Measurements from ENCODE around the gene MVK. TPM values are rescaled to one million over a fixed set of nuclear protein-coding genes. Genes with fewer than 3 reads are reported as not detected.
"Not testable (repeated sequence)": the region's sequence is repeated elsewhere in the genome, so short reads cannot be mapped to it uniquely, and the experiment has no call there.

Gene MVK
- polyA plus RNA-seq, 1 of the 3 experiments (the other 2 are of a cell fraction): 7.0 TPM

GRCh38 chr12:109601557-109601956 is 28.0 kb downstream of the MVK start:
- Histone ChIP-seq H3K79me2 (ENCODE audit: insufficient read depth) (no peaks in the 10 kb centered on the region), H3K4me1 (ENCODE audit: control insufficient read depth in 1 of 2, insufficient read depth in 2 of 2, low read depth in 1 of 2, low read length in 1 of 2) (peaks cover 0 to 44% of the 10 kb centered on the region in 2 experiments; a peak in 2 of 4 replicates), H3K9me3 (no peaks in the 10 kb centered on the region), H3K36me3 (replicated peaks in 1 of 2; ENCODE audit: control insufficient read depth in 1 of 2, insufficient read depth in 2 of 2, low read length in 1 of 2) (no peaks in the 10 kb centered on the region), H3K27ac (ENCODE audit: low read depth in 2 of 2, low read length in 1 of 2) (no peak overlapping the region), H4K20me1 (ENCODE audit: insufficient read depth) (no peaks in the 10 kb centered on the region), H3F3A (replicated peaks; ENCODE audit: insufficient read depth) (no peaks in the 10 kb centered on the region), H3K4me2 (no peak overlapping the region), H2AFZ (ENCODE audit: low read depth) (no peak overlapping the region), H3K27me3 (ENCODE audit: insufficient read depth) (no peaks in the 10 kb centered on the region), H3K4me3 (ENCODE audit: low read depth in 2 of 2, low read length in 1 of 2) (no peak overlapping the region), H3K9me2 (no peaks in the 10 kb centered on the region), H3K9ac (no peak overlapping the region)
- 85% methylated on average over 7 of the region's 8 CpGs for WGBS (ENCODE audit: low lambda C conversion rate)
- no peak for DNase-seq
- TF ChIP-seq TEAD4 (IDR thresholded peaks at IDR 0.05; ENCODE audit: borderline replicate concordance, insufficient read depth): no peak
- no peak for TF ChIP-seq NRF1 (IDR thresholded peaks at IDR 0.05; ENCODE audit: low read depth, low read length)
- TF ChIP-seq PBX3 (IDR thresholded peaks at IDR 0.05): no peak
- TF ChIP-seq RXRA (IDR thresholded peaks at IDR 0.05; ENCODE audit: borderline replicate concordance, low read depth): no peak
- TF ChIP-seq NFIC (IDR thresholded peaks at IDR 0.05; ENCODE audit: borderline replicate concordance): no peak
- CTCF ChIA-PET: interaction anchor here (12.3 to 14.2 kb wide), 2 partner anchors 81 to 116 kb away, joined by 173 to 175 read pairs; partner anchors contain the start of gene FAM222A
- POLR2A ChIA-PET: no interaction called here

- WGBS (ENCODE audit: low lambda C conversion rate): 49% methylated on average over 5 of the region's 5 CpGs
- POLR2A ChIA-PET: interaction anchor here (1.0 kb wide), 1 partner anchor 12 kb away, joined by 3 read pairs; no protein-coding TSS in a partner anchor
These were observed 28.5 kb downstream of the MVK start for GRCh38 chr12:109602132-109602531.

GRCh38 chr12:109604132-109604585 is 30.6 kb downstream of the MVK start:
- no peak overlapping the region for H3K4me2 ChIP-seq
- H3K9ac ChIP-seq: no peak overlapping the region
- no peaks in the 10 kb centered on the region for H3K27me3 ChIP-seq (ENCODE audit: insufficient read depth)
- H4K20me1 ChIP-seq (ENCODE audit: insufficient read depth): no peaks in the 10 kb centered on the region
- 74% methylated on average over 3 of the region's 3 CpGs for WGBS (ENCODE audit: low lambda C conversion rate)
- H3K9me3 ChIP-seq: no peaks in the 10 kb centered on the region
- no peaks in the 10 kb centered on the region for H3K9me2 ChIP-seq
- TF ChIP-seq FOXJ3 (CRISPR knock-in tag; IDR thresholded peaks at IDR 0.05) (no peak), RCOR1 (IDR thresholded peaks at IDR 0.05; ENCODE audit: low read length) (peak; percentile 10; the same call in 1 of the 2 replicates)
- no peak overlapping the region for H3K4me3 ChIP-seq (ENCODE audit: low read depth in 2 of 2, low read length in 1 of 2)
- ChIA-PET CTCF (interaction anchor here (0.7 to 1.9 kb wide), 9 partner anchors 10 to 167 kb away, joined by 3 to 7 read pairs (median 3); partner anchors contain the start of genes MMAB and MVK), POLR2A (interaction anchor here (1.0 kb wide), 1 partner anchor 140 kb away, joined by 3 read pairs; no protein-coding TSS in a partner anchor)
- no peak overlapping the region for H2AFZ ChIP-seq (ENCODE audit: low read depth)
- no peak overlapping the region for H3K27ac ChIP-seq (ENCODE audit: low read depth in 2 of 2, low read length in 1 of 2)
- no peaks in the 10 kb centered on the region for H3K79me2 ChIP-seq (ENCODE audit: insufficient read depth)
- DNase-seq: no peak
- no peaks in the 10 kb centered on the region for H3K36me3 ChIP-seq (replicated peaks in 1 of 2; ENCODE audit: control insufficient read depth in 1 of 2, insufficient read depth in 2 of 2, low read length in 1 of 2)
- H3K4me1 ChIP-seq (ENCODE audit: control insufficient read depth in 1 of 2, insufficient read depth in 2 of 2, low read depth in 1 of 2, low read length in 1 of 2): peaks cover 0 to 45% of the 10 kb centered on the region in 2 experiments; a peak in 1 of 4 replicates
- H3F3A ChIP-seq (replicated peaks; ENCODE audit: insufficient read depth): no peaks in the 10 kb centered on the region

More at GRCh38 chr12:109602132-109602531, 28.5 kb downstream of the MVK start:
- not testable (repeated sequence) for H3K9me2 ChIP-seq; H3K9me3 ChIP-seq; H3K36me3 ChIP-seq (replicated peaks in 1 of 2; ENCODE audit: control insufficient read depth in 1 of 2, insufficient read depth in 2 of 2, low read length in 1 of 2); H2AFZ ChIP-seq (ENCODE audit: low read depth); H3K4me2 ChIP-seq; H3K9ac ChIP-seq; H4K20me1 ChIP-seq (ENCODE audit: insufficient read depth); H3F3A ChIP-seq (replicated peaks; ENCODE audit: insufficient read depth); DNase-seq; H3K79me2 ChIP-seq (ENCODE audit: insufficient read depth); H3K27me3 ChIP-seq (ENCODE audit: insufficient read depth); H3K4me3 ChIP-seq (ENCODE audit: low read depth in 2 of 2, low read length in 1 of 2); H3K27ac ChIP-seq (ENCODE audit: low read depth in 2 of 2, low read length in 1 of 2)
- peaks cover 0 to 48% of the 10 kb centered on the region in 2 experiments; a peak in 2 of 4 replicates for H3K4me1 ChIP-seq (ENCODE audit: control insufficient read depth in 1 of 2, insufficient read depth in 2 of 2, low read depth in 1 of 2, low read length in 1 of 2)
- CTCF ChIA-PET: interaction anchor here (0.6 to 14.2 kb wide), 3 partner anchors 8 to 243 kb away, joined by 3 to 173 read pairs (median 7); no protein-coding TSS in a partner anchor
